BE2C (cell line): ENCODE results near the gene CAP2.

ENCODE experiments used
- DNase-seq: peaks from one replicate; pipeline ENCODE4 v3.0.0-alpha.2; 2020
- H3K27me3 ChIP-seq: fragments of 250-450 bp; sonication (Bioruptor Pico); 2 replicates; pipeline ENCODE4 v1.5.1; 2020; ENCODE audit warnings: mild to moderate bottlenecking
- H3K36me3 ChIP-seq: fragments of 250-450 bp; sonication (Bioruptor Pico); 2 replicates; pipeline ENCODE4 v1.5.1; 2020; ENCODE audit warnings: mild to moderate bottlenecking
- H3K4me1 ChIP-seq: fragments of 250-450 bp; sonication (Bioruptor Pico); 2 replicates; pipeline ENCODE4 v1.5.1; 2020
- H3K4me3 ChIP-seq: 2 replicates; pipeline ENCODE4 v1.5.1; 2011; ENCODE audit warnings: low read depth, low read length
- H3K9me3 ChIP-seq: fragments of 250-450 bp; sonication (Bioruptor Pico); 2 replicates; pipeline ENCODE4 v1.5.1; 2020
- CTCF ChIP-seq: IDR thresholded peaks from 2 replicates; pipeline ENCODE4 v1.5.1; 2012; ENCODE audit warnings: mild to moderate bottlenecking, low read depth, low read length

The CAP2 gene

GRCh38 chr6:17476511-17476910 lies 83.1 kb downstream of the CAP2 start:
- Histone ChIP-seq H3K27me3 (no peaks in the 10 kb centered on the region), H3K4me1 (no peaks in the 10 kb centered on the region), H3K36me3 (no peaks in the 10 kb centered on the region), H3K9me3 (no peaks in the 10 kb centered on the region), H3K4me3 (no peak overlapping the region)
- TF ChIP-seq CTCF, result no peak
- no peak for DNase-seq

- Histone ChIP-seq H3K4me3 (no peak overlapping the region), H3K4me1 (no peaks in the 10 kb centered on the region), H3K36me3 (no peaks in the 10 kb centered on the region), H3K27me3 (no peaks in the 10 kb centered on the region), H3K9me3 (no peaks in the 10 kb centered on the region)
- TF ChIP-seq CTCF, result no peak
- no peak for DNase-seq
These were observed 84.0 kb downstream of the CAP2 start for GRCh38 chr6:17477356-17477755.

GRCh38 chr6:17478223-17478907 lies 85.0 kb downstream of the CAP2 start:
- no peaks in the 10 kb centered on the region for H3K27me3 ChIP-seq
- no peak for TF ChIP-seq CTCF
- H3K4me3 ChIP-seq, result no peak overlapping the region
- DNase-seq, result no peak
- no peaks in the 10 kb centered on the region for H3K4me1 ChIP-seq
- H3K36me3 ChIP-seq, result no peaks in the 10 kb centered on the region
- no peaks in the 10 kb centered on the region for H3K9me3 ChIP-seq

- TF ChIP-seq CTCF, result no peak
- no peaks in the 10 kb centered on the region for H3K27me3 ChIP-seq
- no peaks in the 10 kb centered on the region for H3K4me1 ChIP-seq
- DNase-seq, result no peak
- no peak overlapping the region for H3K4me3 ChIP-seq
- H3K9me3 ChIP-seq, result no peaks in the 10 kb centered on the region
- H3K36me3 ChIP-seq, result no peaks in the 10 kb centered on the region
These were observed 85.6 kb downstream of the CAP2 start for GRCh38 chr6:17478946-17479345.

GRCh38 chr6:17480476-17480875 lies 87.1 kb downstream of the CAP2 start:
- DNase-seq, result no peak
- Histone ChIP-seq H3K27me3 (no peaks in the 10 kb centered on the region), H3K4me3 (no peak overlapping the region), H3K9me3 (no peaks in the 10 kb centered on the region), H3K4me1 (no peaks in the 10 kb centered on the region), H3K36me3 (no peaks in the 10 kb centered on the region)
- no peak for TF ChIP-seq CTCF

GRCh38 chr6:17482711-17483110 lies 89.3 kb downstream of the CAP2 start:
- Histone ChIP-seq H3K36me3 (no peaks in the 10 kb centered on the region), H3K9me3 (no peaks in the 10 kb centered on the region), H3K4me1 (no peaks in the 10 kb centered on the region), H3K4me3 (no peak overlapping the region), H3K27me3 (no peaks in the 10 kb centered on the region)
- DNase-seq, result no peak
- TF ChIP-seq CTCF, result no peak
